SK-N-SH treated with all-trans-retinoic acid at 6 μM for 48 hours (cell line): ENCODE results near the gene RUSC1.

ENCODE experiments used
- ATAC-seq: fragments of 200-7000 bp; cut with Tn5 transposase; 3 replicates; pipeline ENCODE4 v1.9.1; 2020; ENCODE audit warnings: mild to moderate bottlenecking, moderate library complexity
- ARNTL ChIP-seq: fragments of 450-650 bp; formaldehyde crosslinking; IDR thresholded peaks from 2 replicates; pipeline ENCODE4 v1.5.0; 2020; ENCODE audit warnings: low read depth, mild to moderate bottlenecking, moderate library complexity, borderline replicate concordance
- BACH2 ChIP-seq: fragments of 250-450 bp; sonication (Bioruptor Pico); IDR thresholded peaks from 2 replicates; pipeline ENCODE4 v1.9.0; 2021; ENCODE audit warnings: mild to moderate bottlenecking, borderline replicate concordance
- CSDC2 ChIP-seq: fragments of 250-450 bp; sonication (Bioruptor Pico); IDR thresholded peaks from 2 replicates; pipeline ENCODE4 v1.5.0; 2020; ENCODE audit warnings: mild to moderate bottlenecking, moderate library complexity
- ESRRG ChIP-seq: fragments of 250-450 bp; sonication (Bioruptor Pico); IDR thresholded peaks from 2 replicates; pipeline ENCODE4 v1.6.1; 2021; ENCODE audit warnings: mild to moderate bottlenecking
- GLIS3 ChIP-seq: fragments of 250-450 bp; sonication (Bioruptor Pico); IDR thresholded peaks from 2 replicates; pipeline ENCODE4 v1.5.0; 2020; ENCODE audit warnings: mild to moderate bottlenecking, moderate library complexity
- ISL1 ChIP-seq: fragments of 250-450 bp; sonication (Bioruptor Pico); IDR thresholded peaks from 2 replicates; pipeline ENCODE4 v2.1.2; 2022; ENCODE audit warnings: mild to moderate bottlenecking, moderate library complexity
- OSR1 ChIP-seq: fragments of 250-450 bp; sonication (Bioruptor Pico); IDR thresholded peaks from 2 replicates; pipeline ENCODE4 v1.8.0; 2022; ENCODE audit warnings: moderate library complexity, mild to moderate bottlenecking, inconsistent platforms
- PATZ1 ChIP-seq: fragments of 250-450 bp; sonication (Bioruptor Pico); IDR thresholded peaks from 2 replicates; pipeline ENCODE4 v1.8.0; 2020; ENCODE audit warnings: mild to moderate bottlenecking, moderate library complexity, borderline replicate concordance
- PPARA ChIP-seq: fragments of 250-450 bp; sonication (Bioruptor Pico); IDR thresholded peaks from 2 replicates; pipeline ENCODE4 v1.5.0; 2020; ENCODE audit warnings: mild to moderate bottlenecking, borderline replicate concordance
- RARB ChIP-seq: fragments of 250-450 bp; sonication (Bioruptor Pico); IDR thresholded peaks from 2 replicates; pipeline ENCODE4 v1.8.0; 2021; ENCODE audit warnings: mild to moderate bottlenecking, moderate library complexity
- SNAI2 ChIP-seq: fragments of 250-450 bp; sonication (Bioruptor Pico); IDR thresholded peaks from 2 replicates; pipeline ENCODE4 v1.5.0; 2020; ENCODE audit warnings: mild to moderate bottlenecking, moderate library complexity
- TCF4 ChIP-seq: fragments of 250-450 bp; sonication (Bioruptor Pico); IDR thresholded peaks from 2 replicates; pipeline ENCODE4 v1.8.0; 2021; ENCODE audit warnings: mild to moderate bottlenecking, moderate library complexity, borderline replicate concordance
- TOX ChIP-seq: fragments of 250-450 bp; sonication (Bioruptor Pico); IDR thresholded peaks from 2 replicates; pipeline ENCODE4 v1.8.0; 2021; ENCODE audit warnings: mild to moderate bottlenecking, moderate library complexity, borderline replicate concordance
- TSHZ2 ChIP-seq: fragments of 250-450 bp; sonication (Bioruptor Pico); IDR thresholded peaks from 2 replicates; pipeline ENCODE4 v1.5.0; 2020; ENCODE audit warnings: mild to moderate bottlenecking, moderate library complexity
- ZFP3 ChIP-seq: fragments of 250-450 bp; sonication (Bioruptor Pico); IDR thresholded peaks from 2 replicates; pipeline ENCODE4 v1.5.0; 2020; ENCODE audit warnings: mild to moderate bottlenecking, moderate library complexity
- ZFP30 ChIP-seq: fragments of 450-650 bp; formaldehyde crosslinking; IDR thresholded peaks from 2 replicates; pipeline ENCODE4 v1.5.0; 2022; ENCODE audit warnings: mild to moderate bottlenecking, moderate library complexity
- ZNF565 ChIP-seq: fragments of 450-650 bp; formaldehyde crosslinking; conservative IDR thresholded peaks from 2 replicates; pipeline ENCODE4 v1.5.0; 2020; ENCODE audit warnings: low read depth, mild to moderate bottlenecking, moderate library complexity
- ZNF70 ChIP-seq: fragments of 450-650 bp; formaldehyde crosslinking; IDR thresholded peaks from 2 replicates; pipeline ENCODE4 v1.5.0; 2020; ENCODE audit warnings: mild to moderate bottlenecking, moderate library complexity
- TF ChIP-seq, protein P1 (sequence below): fragments of 250-450 bp; sonication (Bioruptor Pico); IDR thresholded peaks from 2 replicates; pipeline ENCODE4 v1.5.1; 2021; ENCODE audit warnings: mild to moderate bottlenecking, moderate library complexity
- TF ChIP-seq, protein P2 (sequence below): fragments of 250-450 bp; sonication (Bioruptor Pico); IDR thresholded peaks from 2 replicates; pipeline ENCODE4 v1.5.1; 2020; ENCODE audit warnings: low read depth, mild to moderate bottlenecking, moderate library complexity
- TF ChIP-seq, protein P3 (sequence below): fragments of 250-450 bp; sonication (Bioruptor Pico); IDR thresholded peaks from 2 replicates; pipeline ENCODE4 v1.8.0; 2021; ENCODE audit warnings: low read depth, mild to moderate bottlenecking, moderate library complexity, borderline replicate concordance

RUSC1 gene

DNA sequence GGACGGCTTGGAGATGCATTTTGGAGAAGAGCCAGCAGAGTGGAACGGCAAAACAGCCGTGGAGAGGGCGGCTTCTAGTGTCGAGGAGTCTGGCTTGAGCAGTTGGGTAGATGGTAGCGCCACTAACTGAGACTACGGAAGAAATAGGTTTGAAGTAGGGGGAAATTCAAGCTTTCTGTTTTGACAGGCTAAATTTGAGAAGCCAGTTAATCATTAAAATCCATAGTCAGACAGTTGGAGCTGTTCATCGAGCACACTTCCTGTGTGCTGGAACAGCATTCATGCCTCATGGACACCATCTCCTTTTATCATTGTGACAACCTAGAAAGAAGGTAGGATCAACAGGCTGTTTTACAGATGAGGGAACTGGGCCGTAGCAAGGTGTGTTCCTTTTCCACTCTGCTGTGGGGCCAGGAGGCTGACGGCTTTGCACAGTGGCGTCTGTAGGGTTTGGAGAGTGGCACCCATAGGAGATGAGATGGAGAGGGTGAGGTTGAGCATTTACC is 16.1 kb upstream of the RUSC1 start:
- TF ChIP-seq GLIS3 (CRISPR knock-in tag) (no peak), ZFP30 (no peak), OSR1 (CRISPR knock-in tag) (no peak), CSDC2 (CRISPR knock-in tag) (no peak), ZNF565 (CRISPR knock-in tag) (no peak), TOX (CRISPR knock-in tag) (no peak), ZNF70 (CRISPR knock-in tag) (no peak), RARB (CRISPR knock-in tag) (no peak), BACH2 (CRISPR knock-in tag) (no peak)
- TF ChIP-seq, protein P1, sequence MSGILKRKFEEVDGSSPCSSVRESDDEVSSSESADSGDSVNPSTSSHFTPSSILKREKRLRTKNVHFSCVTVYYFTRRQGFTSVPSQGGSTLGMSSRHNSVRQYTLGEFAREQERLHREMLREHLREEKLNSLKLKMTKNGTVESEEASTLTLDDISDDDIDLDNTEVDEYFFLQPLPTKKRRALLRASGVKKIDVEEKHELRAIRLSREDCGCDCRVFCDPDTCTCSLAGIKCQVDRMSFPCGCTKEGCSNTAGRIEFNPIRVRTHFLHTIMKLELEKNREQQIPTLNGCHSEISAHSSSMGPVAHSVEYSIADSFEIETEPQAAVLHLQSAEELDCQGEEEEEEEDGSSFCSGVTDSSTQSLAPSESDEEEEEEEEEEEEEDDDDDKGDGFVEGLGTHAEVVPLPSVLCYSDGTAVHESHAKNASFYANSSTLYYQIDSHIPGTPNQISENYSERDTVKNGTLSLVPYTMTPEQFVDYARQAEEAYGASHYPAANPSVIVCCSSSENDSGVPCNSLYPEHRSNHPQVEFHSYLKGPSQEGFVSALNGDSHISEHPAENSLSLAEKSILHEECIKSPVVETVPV (CRISPR knock-in tag), result no peak
- TF ChIP-seq, protein P2, sequence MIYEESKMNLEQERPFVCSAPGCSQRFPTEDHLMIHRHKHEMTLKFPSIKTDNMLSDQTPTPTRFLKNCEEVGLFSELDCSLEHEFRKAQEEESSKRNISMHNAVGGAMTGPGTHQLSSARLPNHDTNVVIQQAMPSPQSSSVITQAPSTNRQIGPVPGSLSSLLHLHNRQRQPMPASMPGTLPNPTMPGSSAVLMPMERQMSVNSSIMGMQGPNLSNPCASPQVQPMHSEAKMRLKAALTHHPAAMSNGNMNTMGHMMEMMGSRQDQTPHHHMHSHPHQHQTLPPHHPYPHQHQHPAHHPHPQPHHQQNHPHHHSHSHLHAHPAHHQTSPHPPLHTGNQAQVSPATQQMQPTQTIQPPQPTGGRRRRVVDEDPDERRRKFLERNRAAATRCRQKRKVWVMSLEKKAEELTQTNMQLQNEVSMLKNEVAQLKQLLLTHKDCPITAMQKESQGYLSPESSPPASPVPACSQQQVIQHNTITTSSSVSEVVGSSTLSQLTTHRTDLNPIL, result no peak
- TF ChIP-seq, protein P3, sequence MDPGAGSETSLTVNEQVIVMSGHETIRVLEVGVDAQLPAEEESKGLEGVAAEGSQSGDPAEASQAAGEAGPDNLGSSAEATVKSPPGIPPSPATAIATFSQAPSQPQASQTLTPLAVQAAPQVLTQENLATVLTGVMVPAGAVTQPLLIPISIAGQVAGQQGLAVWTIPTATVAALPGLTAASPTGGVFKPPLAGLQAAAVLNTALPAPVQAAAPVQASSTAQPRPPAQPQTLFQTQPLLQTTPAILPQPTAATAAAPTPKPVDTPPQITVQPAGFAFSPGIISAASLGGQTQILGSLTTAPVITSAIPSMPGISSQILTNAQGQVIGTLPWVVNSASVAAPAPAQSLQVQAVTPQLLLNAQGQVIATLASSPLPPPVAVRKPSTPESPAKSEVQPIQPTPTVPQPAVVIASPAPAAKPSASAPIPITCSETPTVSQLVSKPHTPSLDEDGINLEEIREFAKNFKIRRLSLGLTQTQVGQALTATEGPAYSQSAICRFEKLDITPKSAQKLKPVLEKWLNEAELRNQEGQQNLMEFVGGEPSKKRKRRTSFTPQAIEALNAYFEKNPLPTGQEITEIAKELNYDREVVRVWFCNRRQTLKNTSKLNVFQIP (CRISPR knock-in tag), result no peak
- ATAC-seq, result no peak

- no peak for ATAC-seq
- TF ChIP-seq TOX (CRISPR knock-in tag) (no peak), PPARA (CRISPR knock-in tag) (no peak), ARNTL (CRISPR knock-in tag) (no peak), TSHZ2 (CRISPR knock-in tag) (no peak), ZNF70 (CRISPR knock-in tag) (no peak), ESRRG (no peak), PATZ1 (CRISPR knock-in tag) (no peak), ISL1 (CRISPR knock-in tag) (no peak), GLIS3 (CRISPR knock-in tag) (no peak), SNAI2 (CRISPR knock-in tag) (no peak), ZFP30 (no peak), RARB (CRISPR knock-in tag) (no peak), TCF4 (CRISPR knock-in tag) (no peak), ZNF565 (CRISPR knock-in tag) (no peak), ZFP3 (no peak), OSR1 (CRISPR knock-in tag) (no peak)
- TF ChIP-seq, protein P3 (CRISPR knock-in tag), result no peak
- TF ChIP-seq, protein P2, result no peak
- TF ChIP-seq, all 23 proteins: peak for 0
Measured at GRCh38 chr1:155305881-155306391, 14.8 kb upstream of the RUSC1 start.
